IMR-90 (cell line): ENCODE measurements around the gene ARHGEF16. TPM values are rescaled to one million over a fixed set of nuclear protein-coding genes. Genes with fewer than 3 reads are reported as not detected.

ENCODE experiments used
- ATAC-seq: fragments of 200-7000 bp; cut with Tn5 transposase; 2 replicates; pipeline ENCODE4 v1.9.1; 2020; ENCODE audit warnings: low read depth, mild to moderate bottlenecking, moderate library complexity
- BruUV-seq: library from RNA; stranded (reverse); fragments of 400-500 nt; replicated peaks from 2 replicates; lab custom pipeline; 2021; lab: Mats Ljungman, UMichigan
- CTCF ChIA-PET: fragments of 300-600 bp; formaldehyde crosslinking; extraction: SDS; loops from one replicate; lab custom pipeline; 2021; ENCODE audit warnings: antibody characterized with exemption; lab: Yijun Ruan, JAX
- POLR2A ChIA-PET: fragments of 300-600 bp; sonication (Branson Sonifier 250); formaldehyde crosslinking; loops from one replicate; lab custom pipeline; 2022; ENCODE audit warnings: antibody characterized with exemption; ENCODE audit not compliant: unreplicated experiment; lab: Charles Lee
- DNase-seq: peaks from one replicate; pipeline ENCODE4 v3.0.0; 2013
- H2AFZ ChIP-seq: replicated peaks from 2 replicates; pipeline ENCODE3; 2013; ENCODE audit warnings: low read length, mild to moderate bottlenecking; ENCODE audit not compliant: poor library complexity
- H2AK5ac ChIP-seq: 2 replicates; pipeline ENCODE4 v1.6.1; 2013; ENCODE audit warnings: low read depth, low read length, inconsistent platforms
- H2AK9ac ChIP-seq: replicated peaks from 2 replicates; pipeline ENCODE3; 2013; ENCODE audit warnings: mild to moderate bottlenecking, low read depth, low read length, moderate library complexity; ENCODE audit not compliant: poor library complexity
- H2BK120ac ChIP-seq: 2 replicates; pipeline ENCODE4 v1.6.1; 2013; ENCODE audit warnings: low read depth, low read length, inconsistent platforms
- H2BK15ac ChIP-seq: 3 replicates; pipeline ENCODE4 v1.6.1; 2013; ENCODE audit warnings: low read depth, low read length, inconsistent platforms
- H2BK20ac ChIP-seq: 2 replicates; pipeline ENCODE4 v1.6.1; 2013; ENCODE audit warnings: low read depth, mild to moderate bottlenecking, inconsistent platforms, low read length, moderate library complexity
- H2BK5ac ChIP-seq: 2 replicates; pipeline ENCODE4 v1.6.1; 2013; ENCODE audit warnings: mild to moderate bottlenecking, low read depth, low read length, inconsistent platforms; ENCODE audit not compliant: poor library complexity, severe bottlenecking
- H3K14ac ChIP-seq: replicated peaks from 2 replicates; pipeline ENCODE4 v1.6.1; 2013; ENCODE audit warnings: low read depth, low read length, inconsistent platforms
- H3K18ac ChIP-seq: 2 replicates; pipeline ENCODE4 v1.6.1; 2013; ENCODE audit warnings: low read depth, low read length, control low read depth
- H3K23ac ChIP-seq: 2 replicates; pipeline ENCODE4 v1.6.1; 2013; ENCODE audit warnings: low read depth, low read length, inconsistent platforms
- H3K27ac ChIP-seq: 2 replicates; pipeline ENCODE4 v1.5.1; 2013; ENCODE audit warnings: mild to moderate bottlenecking, control low read depth, low read length; ENCODE audit not compliant: insufficient read depth
- H3K27me3 ChIP-seq: 2 replicates; pipeline ENCODE4 v1.6.1; 2013; ENCODE audit warnings: low read length; ENCODE audit not compliant: control insufficient read depth, insufficient read depth
- H3K36me3 ChIP-seq: 2 replicates; pipeline ENCODE4 v1.6.1; 2013; ENCODE audit warnings: low read length, mixed read lengths; ENCODE audit not compliant: control insufficient read depth, insufficient read depth
- H3K4ac ChIP-seq: 2 replicates; pipeline ENCODE4 v1.6.1; 2013; ENCODE audit warnings: low read depth, low read length, inconsistent platforms
- H3K4me1 ChIP-seq: 2 replicates; pipeline ENCODE4 v1.6.1; 2013; ENCODE audit warnings: low read length, mixed read lengths; ENCODE audit not compliant: control insufficient read depth, insufficient read depth
- H3K4me2 ChIP-seq: 2 replicates; pipeline ENCODE4 v1.6.1; 2013; ENCODE audit warnings: low read depth, mild to moderate bottlenecking, control low read depth, low read length, moderate library complexity
- H3K4me3 ChIP-seq: 2 replicates; pipeline ENCODE4 v1.5.1; 2013; ENCODE audit warnings: low read depth, mild to moderate bottlenecking, control low read depth, low read length, moderate library complexity; ENCODE audit not compliant: insufficient read depth
- H3K56ac ChIP-seq: 2 replicates; pipeline ENCODE4 v1.6.1; 2013; ENCODE audit warnings: low read length, inconsistent platforms; ENCODE audit not compliant: insufficient read depth; ENCODE audit errors: extremely low read depth
- H3K79me1 ChIP-seq, 2 experiments: 2 replicates each; pipeline ENCODE4 v1.6.1; 2013; ENCODE audit warnings: low read length in 2 of 2, inconsistent platforms in 1 of 2, low read depth in 1 of 2
- H3K9ac ChIP-seq: 2 replicates; pipeline ENCODE4 v1.6.1; 2013; ENCODE audit warnings: low read depth, low read length, control low read depth
- H3K9me1 ChIP-seq: 2 replicates; pipeline ENCODE4 v1.6.1; 2013; ENCODE audit warnings: low read length, inconsistent platforms; ENCODE audit not compliant: insufficient read depth
- H3K9me3 ChIP-seq: 2 replicates; pipeline ENCODE4 v1.6.1; 2013; ENCODE audit warnings: low read length; ENCODE audit not compliant: control insufficient read depth, insufficient read depth
- H4K20me1 ChIP-seq: 2 replicates; pipeline ENCODE4 v1.6.1; 2013; ENCODE audit warnings: low read length, inconsistent platforms; ENCODE audit not compliant: insufficient read depth
- H4K5ac ChIP-seq: 2 replicates; pipeline ENCODE4 v1.6.1; 2013; ENCODE audit warnings: mild to moderate bottlenecking, low read depth, low read length, control low read depth
- H4K8ac ChIP-seq, 2 experiments: 2 replicates each; pipeline ENCODE4 v1.6.1; 2013; ENCODE audit warnings: low read depth in 2 of 2, low read length in 2 of 2, control low read depth in 1 of 2, inconsistent platforms in 1 of 2
- H4K91ac ChIP-seq: 2 replicates; pipeline ENCODE4 v1.6.1; 2013; ENCODE audit warnings: low read depth, low read length, inconsistent platforms; ENCODE audit not compliant: insufficient read depth
- BHLHE40 ChIP-seq: fragments of 150-350 bp; IDR thresholded peaks from 2 replicates; pipeline ENCODE4 v1.6.1; 2016; ENCODE audit warnings: mild to moderate bottlenecking, low read depth, low read length
- MAZ ChIP-seq: IDR thresholded peaks from 2 replicates; pipeline ENCODE4 v1.6.1; 2012; ENCODE audit warnings: low read depth, mild to moderate bottlenecking, low read length, improper control_type of control experiment, moderate library complexity, borderline replicate concordance
- RAD21 ChIP-seq: IDR thresholded peaks from 2 replicates; pipeline ENCODE4 v1.6.1; 2012; ENCODE audit warnings: low read length, improper control_type of control experiment
- WGBS, 2 experiments: methylation state at CpG; one replicate each; pipeline versions ENCODE4 v1.1.5 to v1.1.7; 2013; ENCODE audit warnings: missing lambda C conversion rate in 2 of 2; ENCODE audit not compliant: insufficient read length in 1 of 2; ENCODE audit errors: extremely low coverage in 2 of 2; 5-methylcytosine and 5-hydroxymethylcytosine counted together
- dilution Hi-C: fragments of 300-500 bp; cut with HindIII; formaldehyde crosslinking; loops from one replicate; pipeline ENCODE4 v1.14.3; 2018; ENCODE audit warnings: low sequenced_read_pairs; ENCODE audit not compliant: unreplicated experiment
- in situ Hi-C: fragments of 300-500 bp; cut with MboI; formaldehyde crosslinking; loops from 3 replicates; pipeline ENCODE4 v1.14.3; 2019; ENCODE audit warnings: low sequenced_read_pairs, inconsistent platforms, mixed read lengths
- intact Hi-C: fragments of 100-400 bp; cut with micrococcal nuclease; formaldehyde crosslinking; loops from 2 replicates; pipeline ENCODE4 v1.10.0; 2022
- polyA plus RNA-seq, 3 experiments: library from polyadenylated mRNA; depleted of rRNA; stranded (reverse); fragments of >200 nt; gene quantifications; 2 replicates each; pipeline ENCODE4 v1.2.3, GENCODE V29; 2012; ENCODE audit warnings: low replicate concordance in 1 of 3
- total RNA-seq: library from RNA; depleted of rRNA; stranded (reverse); fragments of >200 nt; gene quantifications from 2 replicates; pipeline ENCODE4 v1.2.3, GENCODE V29; 2012

The ARHGEF16 gene
- total and polyA plus RNA-seq, 2 of the 4 experiments (the other 2 are of a cell fraction), result 0.18 to 0.39 TPM

GRCh38 chr1:3473381-3473844 is 18.9 kb downstream of the ARHGEF16 start:
- H3K4me3 ChIP-seq, result no peak overlapping the region
- peaks cover 11% of the 10 kb centered on the region for H3K4me1 ChIP-seq
- H4K5ac ChIP-seq, result no peak overlapping the region
- H2AK9ac ChIP-seq, result no peak overlapping the region
- no peak overlapping the region for H3K14ac ChIP-seq
- ATAC-seq, result peak; percentile 59
- H3K9me1 ChIP-seq, result peaks cover 3% of the 10 kb centered on the region; the same call in 1 of the 2 replicates
- no peak overlapping the region for H2AK5ac ChIP-seq
- intact Hi-C loops (no loop called here), dilution Hi-C loops (no loop called here), in situ Hi-C loops (no loop called here)
- BruUV-seq, result no TSS peak
- POLR2A ChIA-PET, result no interaction called here
- no peaks in the 10 kb centered on the region for H3K79me1 ChIP-seq
- H2BK20ac ChIP-seq, result no peak overlapping the region
- no peak overlapping the region for H3K23ac ChIP-seq
- H3K4ac ChIP-seq, result no peak overlapping the region
- no peaks in the 10 kb centered on the region; the same call in 1 of the 2 replicates for H3K27me3 ChIP-seq
- peak overlapping the region; percentile 60 for H2AFZ ChIP-seq
- no peak overlapping the region for H2BK15ac ChIP-seq
- H4K20me1 ChIP-seq, result no peaks in the 10 kb centered on the region; the same call in 1 of the 2 replicates
- H3K9me3 ChIP-seq, result no peaks in the 10 kb centered on the region
- no peak overlapping the region for H3K27ac ChIP-seq
- no peaks in the 10 kb centered on the region for H3K36me3 ChIP-seq
- H3K4me2 ChIP-seq, result no peak overlapping the region
- TF ChIP-seq BHLHE40 (peak; percentile 17; the same call in 1 of the 2 replicates), MAZ (peak; percentile 40; the same call in 1 of the 2 replicates), RAD21 (no peak)
- no peak overlapping the region for H4K91ac ChIP-seq
- no peak overlapping the region for H2BK120ac ChIP-seq
- 54% methylated on average over 4 of the region's 20 CpGs; no CpG with 5 or more reads in 1 of the 2 experiments for WGBS, 2 experiments
- no peak overlapping the region for H2BK5ac ChIP-seq
- no peak overlapping the region for H3K18ac ChIP-seq
- CTCF ChIA-PET, result no interaction called here
- no peak overlapping the region for H3K56ac ChIP-seq
- DNase-seq, result peak; percentile 83
- no peak overlapping the region for H3K9ac ChIP-seq
- H4K8ac ChIP-seq, result no peak overlapping the region
